Measurements from ENCODE around the gene TMUB1.

Gene TMUB1

DNA sequence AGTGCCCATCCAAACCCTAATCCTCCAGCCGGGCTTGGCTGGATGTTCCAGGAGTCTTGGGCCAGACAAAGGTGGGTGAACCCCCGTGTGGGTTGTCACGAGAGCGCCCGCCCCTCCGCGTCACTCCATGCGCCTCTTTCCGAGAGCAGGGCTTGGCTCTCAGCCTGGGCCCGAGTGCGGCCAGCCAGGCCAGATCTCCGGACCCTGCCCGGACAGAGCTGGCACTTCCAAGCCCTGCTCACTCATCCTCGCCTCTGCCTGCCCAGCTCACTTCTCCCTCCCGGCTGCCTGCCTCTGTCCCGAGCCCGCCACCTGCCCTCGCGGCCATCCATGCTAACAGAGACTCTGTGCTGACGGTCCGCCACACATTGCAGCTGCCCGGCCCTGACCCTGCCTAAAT, 37.6 kb upstream of the TMUB1 start:
- peak overlapping the region; percentile 66 for H2BK5ac ChIP-seq (ENCODE audit: low read length)
- H3K4ac ChIP-seq (ENCODE audit: low read length): peak overlapping the region; percentile 23
- H3K9me3 ChIP-seq (replicated peaks in 1 of 2; ENCODE audit: control insufficient read depth in 2 of 2, insufficient read depth in 1 of 2, low read depth in 1 of 2, low read length in 2 of 2): peaks cover 0 to 1% of the 10 kb centered on the region in 2 donors
- DNase-seq (ENCODE audit: low spot score): no peak
- no peak overlapping the region for H2AFZ ChIP-seq (ENCODE audit: low read length)
- no peak overlapping the region for H3K27ac ChIP-seq (replicated peaks; ENCODE audit: low read length)
- peaks cover 38% of the 10 kb centered on the region for H3K79me1 ChIP-seq (ENCODE audit: low read depth, low read length)
- no peak overlapping the region for H2BK12ac ChIP-seq (ENCODE audit: low read length)
- no peak overlapping the region for H2AK5ac ChIP-seq (ENCODE audit: low read depth, low read length)
- H4K8ac ChIP-seq (ENCODE audit: low read depth, low read length): no peak overlapping the region
- H3K27me3 ChIP-seq (ENCODE audit: control insufficient read depth in 3 of 3, insufficient read depth in 3 of 3, low read depth in 1 of 3, low read length in 3 of 3): peaks cover 0 to 1% (median 0%) of the 10 kb centered on the region in 3 experiments
- no CpG with 5 or more reads among the region's 22 CpGs for WGBS, 2 donors (ENCODE audit: extremely low coverage in 2 of 2, insufficient read length in 2 of 2, insufficient replicate concordance in 1 of 2)
- peaks cover 38 to 61% of the 10 kb centered on the region in 2 donors for H3K36me3 ChIP-seq (replicated peaks in 1 of 2; ENCODE audit: control insufficient read depth in 2 of 2, insufficient read depth in 2 of 2, low read length in 2 of 2)
- H3K9ac ChIP-seq (ENCODE audit: low read depth, low read length, poor library complexity): no peak overlapping the region
- H3K23ac ChIP-seq (ENCODE audit: low read depth, low read length, poor library complexity): peak overlapping the region; percentile 31
- H4K91ac ChIP-seq (ENCODE audit: low read depth, low read length, poor library complexity): no peak overlapping the region
- H3K4me1 ChIP-seq (ENCODE audit: control insufficient read depth in 2 of 2, insufficient read depth in 1 of 2, low read depth in 1 of 2, low read length in 2 of 2): peaks cover 0 to 13% of the 10 kb centered on the region in 2 donors
- H3K14ac ChIP-seq (ENCODE audit: low read length): peak overlapping the region; percentile 14
- H2BK15ac ChIP-seq (ENCODE audit: low read length): no peak overlapping the region
- no peak overlapping the region for H3K18ac ChIP-seq (ENCODE audit: low read length)
- no peak overlapping the region for H3K4me3 ChIP-seq (ENCODE audit: low read length in 2 of 2)
- no peak overlapping the region for H3K4me2 ChIP-seq (ENCODE audit: insufficient read depth, low read length, poor library complexity, severe bottlenecking)
- no peak overlapping the region for H2BK120ac ChIP-seq (ENCODE audit: low read depth, low read length)

DNA sequence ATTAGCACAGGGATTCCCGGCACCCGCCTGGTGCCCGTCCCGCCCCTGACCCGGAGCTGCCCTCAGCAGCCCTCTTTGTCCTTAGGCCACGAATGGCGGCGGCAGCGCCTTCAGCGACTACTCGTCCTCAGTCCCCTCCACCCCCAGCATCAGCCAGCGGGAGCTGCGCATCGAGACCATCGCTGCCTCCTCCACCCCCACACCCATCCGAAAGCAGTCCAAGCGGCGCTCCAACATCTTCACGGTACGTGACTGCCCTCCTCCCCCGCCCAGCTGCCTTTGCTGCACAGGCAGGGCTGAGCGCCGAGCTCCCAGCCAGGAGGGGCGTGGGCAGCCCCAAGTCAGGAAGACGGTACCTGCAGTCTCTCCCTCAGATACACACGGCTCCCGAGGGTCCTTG, 36.6 kb upstream of the TMUB1 start:
- peaks cover 0 to 12% of the 10 kb centered on the region in 2 donors for H3K4me1 ChIP-seq (ENCODE audit: control insufficient read depth in 2 of 2, insufficient read depth in 1 of 2, low read depth in 1 of 2, low read length in 2 of 2)
- H3K14ac ChIP-seq (ENCODE audit: low read length): peak overlapping the region; percentile 38
- H3K79me1 ChIP-seq (ENCODE audit: low read depth, low read length): peaks cover 42% of the 10 kb centered on the region
- no peak overlapping the region for H3K4me3 ChIP-seq (ENCODE audit: low read length in 2 of 2)
- H2AFZ ChIP-seq (ENCODE audit: low read length): no peak overlapping the region
- no peak overlapping the region for H2BK5ac ChIP-seq (ENCODE audit: low read length)
- H3K23ac ChIP-seq (ENCODE audit: low read depth, low read length, poor library complexity): no peak overlapping the region
- no CpG with 5 or more reads among the region's 27 CpGs for WGBS, 2 donors (ENCODE audit: extremely low coverage in 2 of 2, insufficient read length in 2 of 2, insufficient replicate concordance in 1 of 2)
- H3K4me2 ChIP-seq (ENCODE audit: insufficient read depth, low read length, poor library complexity, severe bottlenecking): no peak overlapping the region
- H3K18ac ChIP-seq (ENCODE audit: low read length): peak overlapping the region; percentile 38
- no peak overlapping the region for H4K8ac ChIP-seq (ENCODE audit: low read depth, low read length)
- H3K4ac ChIP-seq (ENCODE audit: low read length): no peak overlapping the region
- no peak overlapping the region for H2BK15ac ChIP-seq (ENCODE audit: low read length)
- H2BK12ac ChIP-seq (ENCODE audit: low read length): no peak overlapping the region
- no peak overlapping the region for H3K27ac ChIP-seq (replicated peaks; ENCODE audit: low read length)
- no peak overlapping the region for H2BK120ac ChIP-seq (ENCODE audit: low read depth, low read length)
- no peak overlapping the region for H3K9ac ChIP-seq (ENCODE audit: low read depth, low read length, poor library complexity)
- peaks cover 0 to 1% of the 10 kb centered on the region in 2 donors for H3K9me3 ChIP-seq (replicated peaks in 1 of 2; ENCODE audit: control insufficient read depth in 2 of 2, insufficient read depth in 1 of 2, low read depth in 1 of 2, low read length in 2 of 2)
- H3K36me3 ChIP-seq (replicated peaks in 1 of 2; ENCODE audit: control insufficient read depth in 2 of 2, insufficient read depth in 2 of 2, low read length in 2 of 2): peaks cover 37 to 56% of the 10 kb centered on the region in 2 donors
- H2AK5ac ChIP-seq (ENCODE audit: low read depth, low read length): no peak overlapping the region
- no peak for DNase-seq (ENCODE audit: low spot score)
- H3K27me3 ChIP-seq (ENCODE audit: control insufficient read depth in 3 of 3, insufficient read depth in 3 of 3, low read depth in 1 of 3, low read length in 3 of 3): peaks cover 0 to 3% (median 0%) of the 10 kb centered on the region in 3 experiments
- no peak overlapping the region for H4K91ac ChIP-seq (ENCODE audit: low read depth, low read length, poor library complexity)

DNA sequence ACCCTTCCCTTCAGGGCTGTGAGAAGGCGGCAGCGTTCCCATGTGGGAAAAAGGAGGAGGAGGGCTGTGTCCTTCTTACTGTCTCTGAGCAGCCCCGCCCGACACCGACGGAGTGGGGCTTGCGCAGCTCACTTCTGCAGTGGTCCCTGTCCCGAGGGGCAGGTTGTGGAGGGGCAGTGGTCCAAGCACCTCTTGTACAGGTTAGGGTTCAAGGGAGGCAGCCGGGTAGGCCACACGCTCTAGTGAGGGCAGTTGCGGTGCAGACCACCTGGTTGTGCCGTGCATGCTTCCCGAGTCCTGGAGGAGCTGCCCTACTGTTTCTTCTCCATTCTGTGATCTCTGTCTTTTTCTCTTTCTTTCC, 35.7 kb upstream of the TMUB1 start:
- Histone ChIP-seq H3K36me3 (replicated peaks in 1 of 2; ENCODE audit: control insufficient read depth in 2 of 2, insufficient read depth in 2 of 2, low read length in 2 of 2) (peaks cover 35 to 47% of the 10 kb centered on the region in 2 donors), H4K91ac (ENCODE audit: low read depth, low read length, poor library complexity) (no peak overlapping the region), H3K4me1 (ENCODE audit: control insufficient read depth in 2 of 2, insufficient read depth in 1 of 2, low read depth in 1 of 2, low read length in 2 of 2) (peaks cover 2 to 14% of the 10 kb centered on the region in 2 donors), H2BK12ac (ENCODE audit: low read length) (peak overlapping the region; percentile 84), H2BK120ac (ENCODE audit: low read depth, low read length) (peak overlapping the region; percentile 31), H3K9ac (ENCODE audit: low read depth, low read length, poor library complexity) (peak overlapping the region; percentile 70), H2AFZ (ENCODE audit: low read length) (no peak overlapping the region), H3K79me1 (ENCODE audit: low read depth, low read length) (peaks cover 42% of the 10 kb centered on the region), H2BK15ac (ENCODE audit: low read length) (no peak overlapping the region), H2BK5ac (ENCODE audit: low read length) (no peak overlapping the region), H2AK5ac (ENCODE audit: low read depth, low read length) (no peak overlapping the region), H4K8ac (ENCODE audit: low read depth, low read length) (peak overlapping the region; percentile 65), H3K27ac (replicated peaks; ENCODE audit: low read length) (no peak overlapping the region), H3K4me2 (ENCODE audit: insufficient read depth, low read length, poor library complexity, severe bottlenecking) (no peak overlapping the region), H3K4me3 (ENCODE audit: low read length in 2 of 2) (no peak overlapping the region), H3K14ac (ENCODE audit: low read length) (peak overlapping the region; percentile 17), H3K4ac (ENCODE audit: low read length) (no peak overlapping the region), H3K9me3 (replicated peaks in 1 of 2; ENCODE audit: control insufficient read depth in 2 of 2, insufficient read depth in 1 of 2, low read depth in 1 of 2, low read length in 2 of 2) (peaks cover 0 to 1% of the 10 kb centered on the region in 2 donors), H3K27me3 (ENCODE audit: control insufficient read depth in 3 of 3, insufficient read depth in 3 of 3, low read depth in 1 of 3, low read length in 3 of 3) (peaks cover 0 to 3% (median 0%) of the 10 kb centered on the region in 3 experiments), H3K23ac (ENCODE audit: low read depth, low read length, poor library complexity) (peak overlapping the region; percentile 85), H3K18ac (ENCODE audit: low read length) (no peak overlapping the region)
- WGBS, 2 donors (ENCODE audit: extremely low coverage in 2 of 2, insufficient read length in 2 of 2, insufficient replicate concordance in 1 of 2): no CpG with 5 or more reads among the region's 13 CpGs
- DNase-seq (ENCODE audit: low spot score): no peak

DNA sequence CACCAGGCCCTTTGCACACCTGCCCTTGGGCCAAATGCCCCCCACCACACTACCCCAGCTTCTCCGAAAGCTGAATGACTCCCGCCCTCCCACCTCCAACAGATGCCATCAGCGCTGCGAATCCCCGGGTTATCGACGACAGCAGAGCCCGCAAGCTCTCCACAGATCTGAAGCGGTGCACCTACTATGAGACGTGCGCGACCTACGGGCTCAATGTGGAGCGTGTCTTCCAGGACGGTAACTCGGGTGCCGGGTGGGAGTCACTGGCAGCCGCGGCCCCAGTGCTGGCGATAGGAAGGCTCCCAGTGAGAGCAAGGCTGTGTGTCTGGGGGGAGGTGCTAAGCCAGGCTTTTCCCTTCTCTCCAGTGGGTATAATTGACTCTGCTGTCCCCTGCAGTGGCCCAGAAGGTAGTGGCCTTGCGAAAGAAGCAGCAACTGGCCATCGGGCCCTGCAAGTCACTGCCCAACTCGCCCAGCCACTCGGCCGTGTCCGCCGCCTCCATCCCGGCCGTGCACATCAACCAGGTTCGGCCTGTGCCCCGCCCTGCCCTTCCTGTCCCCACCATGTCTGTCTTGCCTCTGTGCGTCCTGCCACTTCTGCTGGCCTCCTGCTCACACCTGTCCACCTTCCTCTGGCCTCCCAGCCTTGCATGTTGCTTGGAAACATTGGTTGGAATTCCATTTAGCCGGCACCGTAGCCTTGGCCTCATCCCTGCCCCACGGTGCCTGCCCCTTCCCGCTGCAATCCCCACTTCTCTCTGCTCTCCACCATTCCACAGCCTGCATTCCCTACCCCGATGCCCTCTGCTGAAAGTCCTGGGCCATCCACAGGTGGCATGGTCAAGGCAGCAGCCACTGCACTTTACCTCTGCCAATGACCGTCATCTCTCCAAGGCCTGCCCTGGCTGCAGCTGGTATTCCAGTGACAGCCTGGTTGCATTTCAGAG, 35.1 kb upstream of the TMUB1 start:
- no peak overlapping the region for H3K4me3 ChIP-seq (ENCODE audit: low read length in 2 of 2)
- H3K9me3 ChIP-seq (replicated peaks in 1 of 2; ENCODE audit: control insufficient read depth in 2 of 2, insufficient read depth in 1 of 2, low read depth in 1 of 2, low read length in 2 of 2): peaks cover 0 to 1% of the 10 kb centered on the region in 2 donors
- whole genome bisulfite sequencing, 2 donors (ENCODE audit: extremely low coverage in 2 of 2, insufficient read length in 2 of 2, insufficient replicate concordance in 1 of 2): no CpG with 5 or more reads among the region's 38 CpGs
- peak overlapping the region; percentile 65 for H4K8ac ChIP-seq (ENCODE audit: low read depth, low read length)
- H3K4me2 ChIP-seq (ENCODE audit: insufficient read depth, low read length, poor library complexity, severe bottlenecking): no peak overlapping the region
- peak overlapping the region; percentile 8 for H3K14ac ChIP-seq (ENCODE audit: low read length)
- no peak overlapping the region for H2BK5ac ChIP-seq (ENCODE audit: low read length)
- H3K79me1 ChIP-seq (ENCODE audit: low read depth, low read length): peaks cover 38% of the 10 kb centered on the region
- no peak overlapping the region for H2AFZ ChIP-seq (ENCODE audit: low read length)
- peak overlapping the region; percentile 31 for H2BK120ac ChIP-seq (ENCODE audit: low read depth, low read length)
- no peak overlapping the region for H2BK15ac ChIP-seq (ENCODE audit: low read length)
- peak overlapping the region; percentile 53 for H4K91ac ChIP-seq (ENCODE audit: low read depth, low read length, poor library complexity)
- H3K4ac ChIP-seq (ENCODE audit: low read length): no peak overlapping the region
- peaks cover 8 to 17% of the 10 kb centered on the region in 2 donors for H3K4me1 ChIP-seq (ENCODE audit: control insufficient read depth in 2 of 2, insufficient read depth in 1 of 2, low read depth in 1 of 2, low read length in 2 of 2)
- H2AK5ac ChIP-seq (ENCODE audit: low read depth, low read length): no peak overlapping the region
- H2BK12ac ChIP-seq (ENCODE audit: low read length): peak overlapping the region; percentile 84
- no peak for DNase-seq (ENCODE audit: low spot score)
- H3K36me3 ChIP-seq (replicated peaks in 1 of 2; ENCODE audit: control insufficient read depth in 2 of 2, insufficient read depth in 2 of 2, low read length in 2 of 2): peaks cover 35 to 43% of the 10 kb centered on the region in 2 donors
- H3K18ac ChIP-seq (ENCODE audit: low read length): no peak overlapping the region
- H3K27me3 ChIP-seq (ENCODE audit: control insufficient read depth in 3 of 3, insufficient read depth in 3 of 3, low read depth in 1 of 3, low read length in 3 of 3): peaks cover 0 to 3% (median 0%) of the 10 kb centered on the region in 3 experiments
- H3K9ac ChIP-seq (ENCODE audit: low read depth, low read length, poor library complexity): peak overlapping the region; percentile 70
- H3K27ac ChIP-seq (replicated peaks; ENCODE audit: low read length): no peak overlapping the region
- peak overlapping the region; percentile 85 for H3K23ac ChIP-seq (ENCODE audit: low read depth, low read length, poor library complexity)

All from neuronal stem cell (in vitro differentiated cells).